Measurements from ENCODE around the gene FGF1. TPM values are rescaled to one million over a fixed set of nuclear protein-coding genes. Genes with fewer than 3 reads are reported as not detected.

The FGF1 gene
- total RNA-seq, 1 experiment from 2014 or later, result 3.2 TPM

DNA sequence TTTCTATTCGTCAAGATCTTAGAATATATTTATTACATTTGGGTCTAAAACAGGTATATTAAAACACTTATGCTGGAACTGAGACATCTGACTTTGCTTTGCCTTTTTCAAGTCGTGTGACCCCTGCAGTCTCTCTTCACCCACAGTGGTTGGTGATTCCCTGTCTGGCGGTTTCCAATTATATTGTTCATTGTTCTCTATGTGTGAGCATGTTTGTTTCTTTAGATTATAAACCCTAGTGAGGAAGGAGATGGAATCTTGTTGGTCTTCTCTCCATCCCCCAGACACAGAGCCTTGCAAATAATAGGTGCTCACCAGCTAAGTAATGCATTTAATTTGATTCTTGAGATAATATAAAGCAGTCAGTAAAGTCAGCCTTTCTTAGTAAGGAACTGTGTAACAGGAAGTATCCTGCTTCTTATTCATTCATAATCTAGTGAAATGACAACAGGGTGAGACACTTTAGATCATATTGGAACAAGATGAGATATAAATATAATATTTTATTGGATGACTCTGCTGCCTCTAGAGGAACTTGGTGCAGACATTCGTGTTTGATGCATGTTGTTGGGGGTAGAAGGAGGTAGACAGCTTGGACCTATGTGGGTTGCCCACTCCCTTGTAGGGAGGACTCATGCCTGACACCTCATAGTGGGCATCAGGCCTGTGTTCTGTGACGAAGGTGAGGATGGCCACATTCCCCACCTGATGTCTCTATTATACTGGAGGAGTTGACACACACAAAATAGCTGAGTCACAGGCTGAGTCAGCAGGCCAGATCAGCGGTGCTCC lies 88.1 kb downstream of the FGF1 start:
- Histone ChIP-seq H4K5ac (ENCODE audit: insufficient read length, low read depth, low read length) (no peak overlapping the region), H3K4ac (ENCODE audit: low read depth, low read length) (no peak overlapping the region), H3K23ac (ENCODE audit: insufficient read length, low read depth, low read length) (no peak overlapping the region), H4K20me1 (ENCODE audit: control insufficient read depth, insufficient read depth, insufficient read length) (no peaks in the 10 kb centered on the region), H3K18ac (ENCODE audit: insufficient read length, low read depth, low read length) (no peak overlapping the region), H2BK5ac (ENCODE audit: insufficient read length, low read length) (no peak overlapping the region), H3K9ac (ENCODE audit: extremely low read depth, insufficient read length, low read length) (no peak overlapping the region), H2BK12ac (ENCODE audit: insufficient read length, low read depth, low read length) (no peak overlapping the region), H2AFZ (ENCODE audit: low read length) (no peak overlapping the region), H3K56ac (ENCODE audit: insufficient read length, low read depth, low read length) (no peak overlapping the region), H3K79me2 (ENCODE audit: insufficient read depth, low read length) (no peaks in the 10 kb centered on the region), H3K14ac (ENCODE audit: insufficient read depth, low read length) (no peak overlapping the region), H4K8ac (replicated peaks; ENCODE audit: insufficient read length, low read depth, low read length) (no peak overlapping the region), H2BK15ac (ENCODE audit: low read depth, low read length) (no peak overlapping the region), H2BK120ac (ENCODE audit: low read depth, low read length, poor library complexity, severe bottlenecking) (no peak overlapping the region), H3K4me2 (ENCODE audit: insufficient read depth, insufficient read length, low read length) (no peak overlapping the region), H3K79me1 (ENCODE audit: insufficient read depth, low read depth, low read length, poor library complexity, severe bottlenecking) (no peaks in the 10 kb centered on the region), H3K23me2 (ENCODE audit: insufficient read length, low read depth, low read length, poor library complexity, severe bottlenecking) (no peaks in the 10 kb centered on the region), H3K27ac (ENCODE audit: insufficient read length, low read depth, low read length) (no peak overlapping the region), H2AK5ac (ENCODE audit: insufficient read length, low read length) (no peak overlapping the region), H2BK20ac (ENCODE audit: low read depth, low read length, poor library complexity, severe bottlenecking) (no peak overlapping the region), H3K9me3 (ENCODE audit: control insufficient read depth, low read depth, low read length) (no peaks in the 10 kb centered on the region), H3K4me1 (ENCODE audit: insufficient read depth, low read length) (no peaks in the 10 kb centered on the region; the same call in 1 of the 2 replicates), H3T11ph (ENCODE audit: low read length) (no peak overlapping the region), H4K91ac (ENCODE audit: insufficient read length, low read depth, low read length) (no peak overlapping the region), H3K27me3 (ENCODE audit: insufficient read depth, low read length) (no peaks in the 10 kb centered on the region)
- Mint-ChIP-seq H3K36me3 (ENCODE audit: insufficient read depth in 1 of 3, low read depth in 3 of 3) (peaks cover 0 to 2% (median 2%) of the 10 kb centered on the region in 3 experiments; a peak in 3 of 7 replicates), H3K27me3 (ENCODE audit: low read depth) (no peaks in the 10 kb centered on the region; the same call in 1 of the 2 replicates), H3K27ac (peak overlapping the region in 1 of 3 experiments; percentile 91; a peak in 2 of 7 replicates), H3K4me1 (peaks cover 17 to 22% of the 10 kb centered on the region in 2 experiments), H3K4me3 (no peak overlapping the region), H3K9me3 (no peaks in the 10 kb centered on the region)
- TF ChIP-seq CTCF (conservative IDR thresholded peaks at IDR 0.05), result no peak; the same call in 2 of the 3 replicates
- WGBS (ENCODE audit: extremely low coverage, insufficient read length, low lambda C conversion rate), result no CpG with 5 or more reads among the region's 6 CpGs
- peak; percentile 48 for DNase-seq
